ENCODE data around the gene ZNF462.

ZNF462 gene

GRCh38 chr9:106932675-106933074 is 69.7 kb downstream of the ZNF462 start:
- CTCF ChIA-PET = no interaction called here
- no peak for DNase-seq (ENCODE audit: extremely low spot score)
- TF ChIP-seq LEF1 (IDR thresholded peaks at IDR 0.05; ENCODE audit: borderline replicate concordance) = no peak
- no peak for TF ChIP-seq FOXA1 (IDR thresholded peaks at IDR 0.05)
- no peak for TF ChIP-seq ELF4 (IDR thresholded peaks at IDR 0.05)
- no peak for TF ChIP-seq PKNOX1 (IDR thresholded peaks at IDR 0.05)
- TF ChIP-seq FOXK2 (IDR thresholded peaks at IDR 0.05) = no peak
- no peak for TF ChIP-seq L3MBTL2 (conservative IDR thresholded peaks at IDR 0.05)
- TF ChIP-seq ZNF384 (IDR thresholded peaks at IDR 0.05) = no peak
- no peak for TF ChIP-seq FOXM1 (IDR thresholded peaks at IDR 0.05; ENCODE audit: borderline replicate concordance)
- TF ChIP-seq HDGF (IDR thresholded peaks at IDR 0.05; ENCODE audit: borderline replicate concordance) = no peak
- no peak for TF ChIP-seq ARNT (IDR thresholded peaks at IDR 0.05)
- no peak for TF ChIP-seq SUZ12 (IDR thresholded peaks at IDR 0.05)
- TF ChIP-seq BHLHE40 (IDR thresholded peaks at IDR 0.05; ENCODE audit: borderline replicate concordance) = no peak
- no peak for TF ChIP-seq SP1 (IDR thresholded peaks at IDR 0.05)
- no peak for TF ChIP-seq NFRKB (IDR thresholded peaks at IDR 0.05)
- TF ChIP-seq TARDBP (IDR thresholded peaks at IDR 0.05) = no peak
- POLR2A ChIA-PET = no interaction called here

GRCh38 chr9:106933470-106933869 is 70.5 kb downstream of the ZNF462 start:
- CTCF ChIA-PET = no interaction called here
- POLR2A ChIA-PET = no interaction called here
- no peak for DNase-seq (ENCODE audit: extremely low spot score)
- TF ChIP-seq NFRKB (IDR thresholded peaks at IDR 0.05) = no peak
- TF ChIP-seq ELF4 (IDR thresholded peaks at IDR 0.05) = no peak
- no peak for TF ChIP-seq SUZ12 (IDR thresholded peaks at IDR 0.05)
- no peak for TF ChIP-seq LEF1 (IDR thresholded peaks at IDR 0.05; ENCODE audit: borderline replicate concordance)
- TF ChIP-seq ARNT (IDR thresholded peaks at IDR 0.05) = no peak
- no peak for TF ChIP-seq ZNF384 (IDR thresholded peaks at IDR 0.05)
- no peak for TF ChIP-seq BHLHE40 (IDR thresholded peaks at IDR 0.05; ENCODE audit: borderline replicate concordance)
- no peak for TF ChIP-seq SP1 (IDR thresholded peaks at IDR 0.05)
- no peak for TF ChIP-seq CTBP1 (IDR thresholded peaks at IDR 0.05; ENCODE audit: borderline replicate concordance)
- TF ChIP-seq HDGF (IDR thresholded peaks at IDR 0.05; ENCODE audit: borderline replicate concordance) = no peak
- TF ChIP-seq FOXA1 (IDR thresholded peaks at IDR 0.05) = no peak
- no peak for TF ChIP-seq FOXM1 (IDR thresholded peaks at IDR 0.05; ENCODE audit: borderline replicate concordance)
- TF ChIP-seq PKNOX1 (IDR thresholded peaks at IDR 0.05) = no peak
- TF ChIP-seq TARDBP (IDR thresholded peaks at IDR 0.05) = no peak
- TF ChIP-seq FOXK2 (IDR thresholded peaks at IDR 0.05) = no peak
- TF ChIP-seq L3MBTL2 (conservative IDR thresholded peaks at IDR 0.05) = no peak

- no peak for TF ChIP-seq TARDBP (IDR thresholded peaks at IDR 0.05)
- no peak for TF ChIP-seq FOXA1 (IDR thresholded peaks at IDR 0.05)
- TF ChIP-seq HDGF (IDR thresholded peaks at IDR 0.05; ENCODE audit: borderline replicate concordance) = no peak
- TF ChIP-seq PKNOX1 (IDR thresholded peaks at IDR 0.05) = no peak
- TF ChIP-seq CTBP1 (IDR thresholded peaks at IDR 0.05; ENCODE audit: borderline replicate concordance) = no peak
- no peak for TF ChIP-seq SUZ12 (IDR thresholded peaks at IDR 0.05)
- no peak for TF ChIP-seq FOXM1 (IDR thresholded peaks at IDR 0.05; ENCODE audit: borderline replicate concordance)
- no peak for TF ChIP-seq BHLHE40 (IDR thresholded peaks at IDR 0.05; ENCODE audit: borderline replicate concordance)
- TF ChIP-seq NFRKB (IDR thresholded peaks at IDR 0.05) = no peak
- no peak for TF ChIP-seq SP1 (IDR thresholded peaks at IDR 0.05)
- no peak for TF ChIP-seq FOXK2 (IDR thresholded peaks at IDR 0.05)
- TF ChIP-seq LEF1 (IDR thresholded peaks at IDR 0.05; ENCODE audit: borderline replicate concordance) = no peak
- TF ChIP-seq ARNT (IDR thresholded peaks at IDR 0.05) = no peak
- no peak for TF ChIP-seq ZNF384 (IDR thresholded peaks at IDR 0.05)
- no peak for TF ChIP-seq L3MBTL2 (conservative IDR thresholded peaks at IDR 0.05)
- TF ChIP-seq ELF4 (IDR thresholded peaks at IDR 0.05) = no peak
- no peak for DNase-seq (ENCODE audit: extremely low spot score)
- POLR2A ChIA-PET = no interaction called here
- CTCF ChIA-PET = no interaction called here
Measured at GRCh38 chr9:106934442-106935238, 71.7 kb downstream of the ZNF462 start.

GRCh38 chr9:106936680-106937079 is 73.7 kb downstream of the ZNF462 start:
- ChIA-PET CTCF (interaction anchor here (0.6 kb wide), 2 partner anchors 104 to 184 kb away, joined by 3 read pairs; no protein-coding TSS in a partner anchor), POLR2A (no interaction called here)
- no peak for DNase-seq (ENCODE audit: extremely low spot score)
- TF ChIP-seq SUZ12 (IDR thresholded peaks at IDR 0.05) (no peak), TARDBP (IDR thresholded peaks at IDR 0.05) (no peak), FOXM1 (IDR thresholded peaks at IDR 0.05; ENCODE audit: borderline replicate concordance) (no peak), CTBP1 (IDR thresholded peaks at IDR 0.05; ENCODE audit: borderline replicate concordance) (no peak), HDGF (IDR thresholded peaks at IDR 0.05; ENCODE audit: borderline replicate concordance) (no peak), FOXA1 (IDR thresholded peaks at IDR 0.05) (no peak), ELF4 (IDR thresholded peaks at IDR 0.05) (no peak), LEF1 (IDR thresholded peaks at IDR 0.05; ENCODE audit: borderline replicate concordance) (no peak), BHLHE40 (IDR thresholded peaks at IDR 0.05; ENCODE audit: borderline replicate concordance) (no peak), NFRKB (IDR thresholded peaks at IDR 0.05) (no peak), PKNOX1 (IDR thresholded peaks at IDR 0.05) (no peak), L3MBTL2 (conservative IDR thresholded peaks at IDR 0.05) (no peak), ZNF384 (IDR thresholded peaks at IDR 0.05) (no peak), ARNT (IDR thresholded peaks at IDR 0.05) (no peak), SP1 (IDR thresholded peaks at IDR 0.05) (no peak), FOXK2 (IDR thresholded peaks at IDR 0.05) (no peak)

- DNase-seq (ENCODE audit: extremely low spot score) = no peak
- TF ChIP-seq TARDBP (IDR thresholded peaks at IDR 0.05) (no peak), FOXK2 (IDR thresholded peaks at IDR 0.05) (no peak)
- POLR2A ChIA-PET = no interaction called here
- CTCF ChIA-PET = no interaction called here
Measured at GRCh38 chr9:106941916-106942315, 79.0 kb downstream of the ZNF462 start.
